HEK293 (cell line): Measurements from ENCODE around the gene ZNF831.

ENCODE experiments used
- CTCF ChIA-PET: fragments of 350-600 bp; formaldehyde crosslinking; extraction: SDS; loops from one replicate; lab custom pipeline; 2021; ENCODE audit warnings: antibody characterized with exemption; lab: Yijun Ruan, JAX
- POLR2A ChIA-PET: fragments of 300-600 bp; formaldehyde crosslinking; extraction: SDS; loops from one replicate; lab custom pipeline; 2020; ENCODE audit warnings: antibody characterized with exemption, inconsistent platforms; lab: Yijun Ruan, JAX
- H3K27ac ChIP-seq: fragments of 200-500 bp; sonication (Bioruptor generic); 2 replicates; pipeline ENCODE4 v1.5.1; 2014; ENCODE audit warnings: low read depth, low read length, control low read depth, inconsistent platforms; ENCODE audit errors: extremely low read depth
- H3K36me3 ChIP-seq, 2 experiments: fragments of 200-500 bp in 1 of 2; sonication (Bioruptor generic) in 1 of 2; 1 replicate in 1 of 2; 2 replicates in 1 of 2; pipeline ENCODE4 v1.5.1; 2014 to 2017; ENCODE audit warnings: inconsistent platforms in 2 of 2, low read length in 2 of 2; ENCODE audit not compliant: control insufficient read depth in 2 of 2, insufficient read depth in 1 of 2
- H3K4me1 ChIP-seq: fragments of 200-500 bp; sonication (Bioruptor generic); 2 replicates; pipeline ENCODE4 v1.5.1; 2014; ENCODE audit warnings: mild to moderate bottlenecking, low read length, inconsistent platforms; ENCODE audit not compliant: control insufficient read depth, insufficient read depth
- H3K4me3 ChIP-seq: 2 replicates; pipeline ENCODE4 v1.5.1; 2011; ENCODE audit warnings: low read depth, mild to moderate bottlenecking, control low read depth, low read length, moderate library complexity
- H3K9me3 ChIP-seq: fragments of 200-500 bp; sonication (Bioruptor generic); 2 replicates; pipeline ENCODE4 v1.5.1; 2014; ENCODE audit warnings: low read depth, low read length, inconsistent platforms; ENCODE audit not compliant: control insufficient read depth, insufficient read depth
- PRDM10 ChIP-seq: fragments of 450-650 bp; formaldehyde crosslinking; IDR thresholded peaks from 2 replicates; pipeline ENCODE4 v1.5.1; 2016; ENCODE audit warnings: missing biosample characterization, missing genetic modification characterization
- PRDM2 ChIP-seq: fragments of 450-650 bp; formaldehyde crosslinking; IDR thresholded peaks from 2 replicates; pipeline ENCODE4 v1.5.1; 2016; ENCODE audit warnings: missing biosample characterization, missing genetic modification characterization, borderline replicate concordance
- ZBTB11 ChIP-seq: fragments of 450-650 bp; formaldehyde crosslinking; conservative IDR thresholded peaks from 2 replicates; pipeline ENCODE4 v1.5.1; 2016; ENCODE audit warnings: low read depth, missing biosample characterization, missing genetic modification characterization
- ZNF146 ChIP-seq: fragments of 450-650 bp; formaldehyde crosslinking; IDR thresholded peaks from 2 replicates; pipeline ENCODE4 v1.5.1; 2016; ENCODE audit warnings: missing biosample characterization, missing genetic modification characterization
- ZNF148 ChIP-seq: fragments of 450-650 bp; formaldehyde crosslinking; IDR thresholded peaks from 2 replicates; pipeline ENCODE4 v1.5.0; 2017; ENCODE audit warnings: missing biosample characterization, missing genetic modification characterization, borderline replicate concordance
- ZNF16 ChIP-seq: fragments of 450-650 bp; formaldehyde crosslinking; IDR thresholded peaks from 2 replicates; pipeline ENCODE4 v1.5.1; 2016; ENCODE audit warnings: low read depth, missing biosample characterization, missing genetic modification characterization
- ZNF24 ChIP-seq: fragments of 450-650 bp; formaldehyde crosslinking; IDR thresholded peaks from 2 replicates; pipeline ENCODE4 v1.5.1; 2016; ENCODE audit warnings: missing biosample characterization, missing genetic modification characterization
- ZNF274 ChIP-seq, 2 experiments: fragments of 200-500 bp in 1 of 2; fragments of 450-650 bp in 1 of 2; sonication (Bioruptor generic) in 1 of 2; formaldehyde crosslinking in 1 of 2; IDR thresholded peaks; 2 replicates each; pipeline versions ENCODE4 v1.5.1 to v1.6.1; 2014 to 2016; ENCODE audit warnings: borderline replicate concordance in 1 of 2, inconsistent platforms in 1 of 2, low read length in 1 of 2, missing biosample characterization in 1 of 2, missing genetic modification characterization in 1 of 2
- ZNF341 ChIP-seq: fragments of 450-650 bp; formaldehyde crosslinking; IDR thresholded peaks from 2 replicates; pipeline ENCODE4; 2016; ENCODE audit warnings: low read depth, missing biosample characterization, missing genetic modification characterization
- ZNF416 ChIP-seq: fragments of 450-650 bp; formaldehyde crosslinking; IDR thresholded peaks from 2 replicates; pipeline ENCODE4 v1.5.1; 2016; ENCODE audit warnings: missing biosample characterization, missing genetic modification characterization
- ZNF510 ChIP-seq: fragments of 450-650 bp; formaldehyde crosslinking; IDR thresholded peaks from 2 replicates; pipeline ENCODE4 v1.5.1; 2018; ENCODE audit warnings: mild to moderate bottlenecking, missing genetic modification characterization, missing biosample characterization; ENCODE audit not compliant: insufficient replicate concordance
- ZNF558 ChIP-seq: fragments of 450-650 bp; formaldehyde crosslinking; IDR thresholded peaks from 2 replicates; pipeline ENCODE4 v1.5.1; 2016; ENCODE audit warnings: missing biosample characterization, missing genetic modification characterization
- ZNF580 ChIP-seq: fragments of 450-650 bp; formaldehyde crosslinking; IDR thresholded peaks from 2 replicates; pipeline ENCODE4 v1.5.1; 2016; ENCODE audit warnings: missing biosample characterization, missing genetic modification characterization
- ZNF670 ChIP-seq: fragments of 450-650 bp; formaldehyde crosslinking; IDR thresholded peaks from 2 replicates; pipeline ENCODE4 v1.5.1; 2016; ENCODE audit warnings: missing biosample characterization, missing genetic modification characterization, low read depth
- ZSCAN18 ChIP-seq: fragments of 450-650 bp; formaldehyde crosslinking; IDR thresholded peaks from 2 replicates; pipeline ENCODE4 v1.5.1; 2016; ENCODE audit warnings: missing biosample characterization, missing genetic modification characterization

Gene ZNF831

GRCh38 chr20:59123011-59123677, 40.5 kb upstream of the ZNF831 start:
- H3K4me1 ChIP-seq: no peaks in the 10 kb centered on the region
- H3K4me3 ChIP-seq: no peak overlapping the region
- H3K27ac ChIP-seq: no peak overlapping the region
- ChIA-PET POLR2A (no interaction called here), CTCF (interaction anchor here (0.7 to 1.5 kb wide), 2 partner anchors 67 to 332 kb away, joined by 3 to 4 read pairs; no protein-coding TSS in a partner anchor)
- H3K9me3 ChIP-seq: no peaks in the 10 kb centered on the region
- H3K36me3 ChIP-seq: no peaks in the 10 kb centered on the region
- TF ChIP-seq ZNF146: no peak
- TF ChIP-seq ZNF580: no peak
- no peak for TF ChIP-seq ZNF341 (tag by site-specific recombination)
- TF ChIP-seq ZNF24 (tag by site-specific recombination): no peak
- no peak for TF ChIP-seq ZNF510 (tag by site-specific recombination)
- no peak for TF ChIP-seq ZNF416 (tag by site-specific recombination)
- TF ChIP-seq ZNF16: no peak
- no peak for TF ChIP-seq ZNF558 (tag by site-specific recombination)
- TF ChIP-seq ZNF274 (IDR thresholded peaks at IDR 0.05; ENCODE audit: low read length): no peak
- TF ChIP-seq ZNF274 (tag by site-specific recombination; IDR thresholded peaks at IDR 0.05; ENCODE audit: borderline replicate concordance): no peak
- TF ChIP-seq PRDM2 (tag by site-specific recombination): no peak
- no peak for TF ChIP-seq ZSCAN18 (tag by site-specific recombination)
- TF ChIP-seq ZNF670 (tag by site-specific recombination): no peak
- TF ChIP-seq PRDM10 (tag by site-specific recombination): no peak
- TF ChIP-seq ZNF148 (tag by site-specific recombination): no peak
- TF ChIP-seq ZBTB11 (tag by site-specific recombination): no peak
